NCI-H146 (cell line): ENCODE data around the gene CDSN.
A peak's percentile ranks its signal among the peaks of the same experiment; 100 is the strongest.
"Not testable (repeated sequence)": the region's sequence is repeated elsewhere in the genome, so short reads cannot be mapped to it uniquely, and the experiment has no call there.

ENCODE experiments used
- DNase-seq: peaks from one replicate; lab custom pipeline; 2025; lab: John Stamatoyannopoulos, UW

Gene CDSN

DNA sequence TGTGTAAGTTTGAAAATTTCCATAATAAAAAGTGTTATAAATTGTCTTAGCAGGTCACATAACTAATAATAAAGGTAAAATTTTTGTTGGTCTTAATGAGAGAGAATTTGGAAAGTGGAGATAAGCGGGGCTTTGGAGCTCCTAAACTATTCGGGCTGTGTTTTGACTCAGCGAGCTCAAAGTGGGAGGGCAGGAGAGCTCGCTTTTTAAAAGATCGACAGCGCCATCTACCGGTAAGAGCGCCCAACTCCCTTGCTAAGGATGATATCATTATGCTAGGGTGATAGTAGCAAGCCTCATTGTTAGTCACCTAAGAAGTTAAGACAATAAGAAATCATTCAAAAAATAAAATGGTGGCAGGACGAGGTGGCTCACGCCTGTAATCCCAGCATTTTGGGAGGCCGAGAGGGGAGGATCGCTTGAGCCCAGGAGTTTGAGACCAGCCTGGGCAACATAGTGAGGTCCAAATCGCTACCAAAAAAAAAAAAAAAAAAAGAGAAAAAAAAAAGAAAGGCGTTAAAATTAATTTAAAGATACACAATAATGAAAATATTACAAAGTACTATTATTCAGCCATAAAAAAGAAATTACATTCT is 32.7 kb downstream of the CDSN start:
- DNase-seq, result peak; percentile 62

DNA sequence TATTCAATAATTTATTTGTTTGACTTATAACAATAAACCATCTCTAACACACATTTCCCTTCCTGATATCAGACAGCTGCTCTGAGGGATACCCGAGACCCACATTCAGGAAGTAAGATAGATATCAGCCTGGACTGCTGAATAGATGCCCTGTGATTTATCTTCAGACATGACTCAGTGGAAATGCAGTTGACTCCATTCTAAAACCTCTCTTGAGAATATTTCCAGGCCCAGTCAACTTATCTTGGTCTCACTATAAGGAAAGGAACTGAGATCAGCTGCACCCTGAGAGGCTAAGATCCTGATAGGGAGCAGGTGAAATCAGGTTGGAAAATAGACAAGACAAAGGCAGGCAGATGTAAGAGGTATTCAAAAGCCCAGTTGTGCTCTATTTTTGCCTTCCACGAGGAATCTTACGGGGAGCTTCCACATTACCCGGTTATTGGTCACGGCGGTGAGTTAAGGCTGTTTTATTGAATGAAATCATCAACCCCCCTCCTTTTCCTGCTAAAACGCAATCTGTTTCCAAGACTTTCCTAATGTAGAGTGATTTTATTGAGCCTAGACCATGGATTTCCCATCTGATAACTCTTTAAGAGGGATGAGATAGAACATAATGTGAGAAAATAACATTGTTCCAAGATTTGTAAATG is 33.3 kb downstream of the CDSN start:
- no peak for DNase-seq

DNA sequence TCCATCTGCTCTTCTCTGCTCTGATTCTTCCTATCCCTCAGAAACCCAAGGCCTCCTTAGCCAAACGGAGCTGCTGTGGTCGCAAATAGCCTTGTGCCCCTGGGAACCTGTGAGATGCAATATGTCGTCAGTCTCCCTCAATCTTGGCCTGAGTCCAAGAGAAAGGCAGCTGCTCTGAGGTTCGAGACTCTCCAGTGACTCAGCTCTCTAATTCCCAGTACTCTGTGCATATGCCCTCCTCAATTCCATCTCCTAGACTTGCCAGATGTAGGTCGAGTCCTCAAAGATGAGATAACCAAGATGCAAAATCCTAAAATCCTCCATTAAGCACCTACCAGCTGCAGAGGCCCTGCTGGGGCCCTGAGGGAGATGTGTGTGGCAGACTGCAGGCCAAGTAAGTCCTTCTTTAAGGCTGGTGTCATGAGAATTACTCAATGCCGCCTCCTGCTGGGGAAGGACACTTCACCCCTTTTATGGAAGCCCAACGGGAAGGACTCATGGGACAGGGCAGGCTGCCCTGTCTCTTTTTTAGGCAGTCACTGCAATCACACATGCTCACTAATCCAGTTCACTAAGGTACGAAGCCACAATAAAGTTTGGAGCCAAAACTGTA is 36.4 kb downstream of the CDSN start:
- no peak for DNase-seq

DNA sequence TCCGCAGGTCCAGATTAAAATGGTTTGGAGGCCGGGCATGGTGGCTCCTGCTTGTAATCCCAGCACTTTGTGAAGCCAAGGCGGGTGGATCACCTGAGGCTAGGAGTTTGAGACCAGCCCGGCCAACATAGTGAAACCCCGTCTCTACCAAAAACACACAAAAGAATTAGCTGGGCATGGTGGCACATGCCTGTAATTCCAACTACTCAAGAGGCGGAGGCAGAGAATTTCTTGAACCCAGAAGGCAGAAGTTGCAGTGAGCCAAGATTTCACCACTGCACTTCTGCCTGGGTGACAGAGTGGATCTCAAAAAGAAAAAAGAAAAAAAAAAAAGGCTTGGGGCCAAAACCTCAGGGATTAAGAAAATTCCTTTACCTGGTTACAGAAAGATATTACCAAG is 38.4 kb downstream of the CDSN start:
- no peak for DNase-seq

DNA sequence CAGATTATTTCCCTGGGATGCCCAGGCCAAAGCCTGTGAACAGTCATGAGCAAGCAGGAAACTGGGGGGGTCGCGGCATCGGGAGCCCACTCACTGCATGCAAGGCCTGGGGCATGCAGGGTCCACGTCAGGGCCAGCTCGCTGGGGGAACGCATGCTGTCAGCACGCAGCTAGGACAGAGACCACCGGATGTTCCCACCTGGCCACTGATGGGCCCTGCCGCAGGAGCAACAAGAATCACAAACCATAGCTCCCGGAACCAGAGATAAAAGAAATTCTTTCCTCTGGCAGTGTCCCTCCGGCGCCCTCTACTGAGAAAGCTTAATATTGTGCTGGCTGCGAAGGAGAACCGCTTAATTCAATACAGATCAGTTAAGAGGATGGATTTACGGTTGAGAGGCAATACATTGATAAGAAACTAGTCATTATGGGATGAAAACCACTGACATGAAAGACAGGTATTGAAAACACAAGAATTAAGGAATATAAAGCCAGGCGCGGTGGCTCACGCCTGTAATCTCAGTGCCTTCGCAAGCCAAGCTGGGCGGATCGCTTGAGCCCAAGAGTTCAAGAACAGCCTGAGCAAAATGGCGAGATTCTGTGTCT is 40.5 kb downstream of the CDSN start:
- DNase-seq, result peak; percentile 52

DNA sequence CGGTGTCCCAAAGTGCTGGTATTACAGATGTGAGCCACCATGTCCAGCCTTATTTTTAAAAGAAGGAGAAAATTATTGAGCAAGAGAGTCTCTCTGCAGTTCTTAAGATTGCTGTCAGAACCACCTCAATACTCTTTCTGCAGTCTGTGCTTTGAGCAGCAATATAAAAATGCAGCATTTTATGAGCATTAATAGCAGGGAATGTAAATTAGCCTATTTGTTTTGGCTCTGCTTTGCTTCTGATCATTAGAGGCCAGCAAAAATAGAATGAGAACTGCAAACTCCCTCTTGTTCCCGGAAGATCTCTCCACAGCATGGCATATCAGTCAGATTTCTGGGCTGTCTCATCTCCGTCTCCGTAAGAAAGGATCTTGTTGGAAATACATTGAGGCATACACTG is 43.6 kb downstream of the CDSN start:
- DNase-seq, result no peak

DNA sequence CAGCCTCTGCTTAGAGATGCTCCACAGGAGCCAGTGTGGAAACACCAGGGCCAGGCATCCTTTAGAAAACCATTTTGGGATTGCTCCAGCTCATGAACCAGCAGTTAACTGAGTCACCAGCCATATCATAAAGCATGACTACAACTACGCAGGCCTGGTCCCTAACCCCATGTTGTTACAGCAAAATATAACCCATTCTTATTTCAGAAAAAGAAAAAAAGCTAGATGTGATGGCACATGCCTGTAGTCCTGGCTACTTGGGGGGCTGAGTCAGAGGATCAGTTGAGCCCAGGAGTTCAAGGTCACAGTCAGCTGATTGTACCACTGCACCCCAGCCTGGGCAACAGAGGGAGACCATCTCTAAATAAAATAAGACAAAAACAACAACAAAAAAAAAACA is 44.7 kb downstream of the CDSN start:
- no peak for DNase-seq

DNA sequence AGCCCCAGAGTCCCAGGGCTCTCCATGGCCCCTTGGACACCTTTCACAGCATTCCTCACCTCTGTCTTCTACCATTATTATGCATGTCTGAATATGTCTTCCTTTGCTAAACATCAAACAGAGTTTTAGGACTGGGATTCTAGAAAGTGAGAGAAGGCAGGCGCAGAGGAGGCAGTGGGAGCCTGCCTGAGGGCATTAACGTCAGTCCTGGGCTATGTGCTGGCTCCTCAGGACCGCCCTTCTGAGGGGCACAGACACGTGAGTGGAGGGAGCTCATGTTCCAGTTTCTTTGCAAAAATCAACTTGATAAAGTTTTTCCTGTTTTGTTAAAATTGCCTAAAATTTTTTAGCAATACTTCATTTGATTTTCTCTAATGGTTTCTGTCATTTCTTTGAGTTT is 45.8 kb downstream of the CDSN start:
- no peak for DNase-seq

DNA sequence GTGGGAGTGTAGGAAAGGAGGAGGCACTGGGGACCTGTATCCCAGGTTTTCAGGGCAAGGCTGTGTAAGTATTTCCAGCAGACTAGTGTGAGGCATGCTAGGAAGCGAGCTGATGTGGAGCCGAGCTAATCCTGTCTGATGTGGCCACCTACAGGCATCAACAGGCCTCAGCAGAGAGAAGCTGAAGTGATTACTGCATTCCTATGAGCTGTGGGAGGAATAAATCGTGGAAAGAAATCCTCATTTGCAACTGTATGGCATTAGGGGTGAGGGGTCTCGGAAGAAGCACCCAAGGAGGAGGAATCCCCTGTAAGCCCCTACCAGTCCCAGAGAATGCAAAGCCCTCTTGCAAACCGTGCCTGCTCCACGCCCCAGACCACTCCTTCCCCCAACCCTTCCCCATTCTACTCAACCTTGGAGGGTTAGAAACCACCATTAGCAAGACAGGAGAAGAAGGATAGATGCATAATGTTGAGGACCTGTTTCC is 49.5 kb downstream of the CDSN start:
- DNase-seq, result peak; percentile 12

DNA sequence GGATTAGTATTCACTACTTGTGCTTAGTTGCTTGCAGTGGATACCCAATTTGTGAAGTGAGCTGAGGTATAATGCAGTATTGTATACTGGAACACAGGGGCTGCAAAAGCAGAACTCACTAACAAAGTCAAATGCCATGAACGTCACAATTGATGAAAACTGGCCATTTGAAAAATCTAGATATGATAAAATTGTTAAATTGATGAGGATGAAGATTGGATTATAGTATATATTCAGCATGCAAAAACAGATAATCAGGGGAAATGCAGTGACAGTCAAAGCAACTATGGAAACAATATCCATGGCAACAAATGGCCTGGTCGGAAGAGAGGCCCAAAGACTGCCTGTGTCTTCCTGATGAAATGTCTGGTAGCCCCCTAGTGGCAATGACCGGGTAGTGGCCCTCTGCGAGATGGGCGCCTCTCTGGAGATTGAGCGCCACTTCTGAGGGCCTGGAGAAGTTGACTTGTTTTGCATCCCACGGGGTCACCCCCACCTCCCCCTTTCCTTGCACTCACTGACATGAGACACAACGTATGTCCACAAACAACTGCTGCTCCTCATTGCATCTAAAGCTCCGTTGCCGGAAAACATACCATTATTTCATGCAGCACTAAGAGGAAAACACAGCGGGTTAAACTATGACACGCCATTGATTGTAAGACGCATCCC is 51.4 kb downstream of the CDSN start:
- peak; percentile 59 for DNase-seq

DNA sequence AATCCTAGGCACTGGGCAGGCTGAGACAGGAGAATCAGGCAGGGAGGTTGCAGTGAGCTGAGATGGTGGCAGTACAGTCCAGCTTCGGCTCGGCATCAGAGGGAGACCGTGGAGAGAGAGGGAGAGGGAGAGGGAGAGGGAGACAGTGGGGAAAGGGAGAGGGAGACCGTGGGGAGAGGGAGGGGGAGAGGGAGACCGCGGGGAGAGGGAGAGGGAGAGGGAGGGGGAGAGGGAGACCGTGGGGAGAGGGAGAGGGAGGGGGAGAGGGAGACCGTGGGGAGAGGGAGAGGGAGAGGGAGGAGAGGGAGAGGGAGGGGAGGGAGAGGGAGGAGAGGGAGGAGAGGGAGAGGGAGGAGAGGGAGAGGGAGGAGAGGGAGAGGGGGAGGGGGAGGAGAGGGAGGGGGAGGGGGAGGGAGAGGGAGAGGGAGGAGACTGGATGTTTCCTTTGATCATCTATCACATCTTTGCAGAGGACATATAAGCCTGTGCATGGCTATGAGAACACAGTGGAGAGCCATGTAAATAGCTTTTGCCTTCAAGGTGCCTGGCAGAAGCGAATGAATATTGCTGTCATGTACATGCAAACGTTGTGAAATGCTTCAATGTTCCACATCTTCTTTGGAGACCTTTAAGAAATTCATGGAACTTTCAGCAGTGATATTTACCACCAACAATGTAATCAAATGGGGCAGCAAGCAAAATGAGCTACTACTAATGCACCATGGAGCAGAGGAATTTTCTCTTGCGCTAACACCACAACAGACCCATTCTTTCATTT is 52.2 kb downstream of the CDSN start:
- not testable (repeated sequence) for DNase-seq

DNA sequence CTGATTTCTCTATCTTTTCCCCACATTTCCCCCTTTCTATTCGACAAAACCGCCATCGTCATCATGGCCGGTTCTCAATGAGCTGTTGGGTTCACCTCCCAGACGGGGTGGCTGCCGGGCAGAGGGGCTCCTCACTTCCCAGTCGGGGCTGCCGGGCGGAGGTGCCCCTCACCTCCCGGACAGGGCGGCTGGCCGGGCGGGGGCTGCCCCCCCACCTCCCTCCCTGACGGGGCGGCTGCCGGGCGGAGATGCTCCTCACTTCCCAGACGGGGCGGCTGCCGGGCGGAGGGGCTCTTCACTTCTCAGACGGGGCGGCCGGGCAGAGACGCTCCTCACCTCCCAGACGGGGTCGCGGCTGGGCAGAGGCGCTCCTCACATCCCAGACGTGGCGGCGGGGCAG is 53.2 kb downstream of the CDSN start:
- DNase-seq, result not testable (repeated sequence)

DNA sequence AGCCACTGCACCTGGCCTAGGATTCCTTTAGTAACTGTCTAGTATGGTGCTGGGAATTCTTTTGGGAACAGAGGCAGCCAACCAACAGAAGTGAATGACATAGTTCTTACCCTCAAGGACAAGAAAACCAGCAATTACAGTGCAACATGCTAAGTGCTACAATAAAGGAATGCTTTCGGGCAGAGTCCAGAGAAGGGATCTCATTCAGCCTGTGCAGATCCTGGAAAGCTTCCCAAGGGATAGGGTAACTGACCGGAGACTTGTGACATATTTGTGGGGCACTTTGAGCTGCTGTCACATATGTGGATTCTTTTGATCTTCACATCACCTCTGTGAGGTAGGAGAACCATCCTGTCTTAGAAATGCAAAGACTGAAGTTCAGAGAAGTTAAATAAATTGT is 54.7 kb downstream of the CDSN start:
- DNase-seq, result no peak
